Measurements from ENCODE around the gene SLC1A2.

SLC1A2 gene

DNA sequence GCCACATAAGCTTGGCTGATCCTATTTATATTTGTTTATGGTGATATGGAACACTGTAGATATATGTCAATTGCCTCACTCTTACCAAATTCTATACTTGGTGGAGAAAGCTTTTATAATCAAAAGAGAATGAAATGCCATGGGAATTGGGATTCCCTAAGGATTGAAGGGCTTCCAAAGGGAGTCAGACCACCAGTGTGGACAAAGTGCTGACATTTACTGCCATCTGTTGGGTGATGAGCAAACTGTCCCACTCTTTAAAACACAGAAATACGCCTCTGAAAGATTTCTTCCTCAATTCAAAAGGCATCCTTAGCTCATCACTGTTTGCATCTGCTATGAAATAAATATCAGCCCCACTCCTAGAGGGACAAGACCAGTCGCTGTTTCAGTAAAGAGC is 7.1 kb downstream of the SLC1A2 start:
- FAIRE-seq: no peak

DNA sequence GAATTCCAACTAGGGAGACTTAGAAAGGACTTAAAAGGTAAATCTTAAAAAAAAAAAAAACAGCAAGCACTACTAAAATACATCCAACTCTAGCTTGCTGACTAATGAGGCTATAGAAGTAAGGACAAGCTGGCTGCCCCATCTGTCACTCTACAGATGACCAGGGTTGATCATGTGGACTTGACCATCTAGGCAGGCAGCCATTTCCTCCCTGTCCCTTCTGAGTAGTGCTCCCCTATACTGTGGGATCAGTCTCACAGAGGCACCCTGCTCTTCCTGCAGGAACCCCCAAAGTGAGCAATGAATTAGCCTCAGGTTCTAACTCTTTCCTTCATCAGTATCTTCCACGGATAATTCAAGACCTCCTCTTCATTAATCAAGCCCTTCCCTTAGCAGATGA is 12.3 kb downstream of the SLC1A2 start:
- FAIRE-seq: no peak

DNA sequence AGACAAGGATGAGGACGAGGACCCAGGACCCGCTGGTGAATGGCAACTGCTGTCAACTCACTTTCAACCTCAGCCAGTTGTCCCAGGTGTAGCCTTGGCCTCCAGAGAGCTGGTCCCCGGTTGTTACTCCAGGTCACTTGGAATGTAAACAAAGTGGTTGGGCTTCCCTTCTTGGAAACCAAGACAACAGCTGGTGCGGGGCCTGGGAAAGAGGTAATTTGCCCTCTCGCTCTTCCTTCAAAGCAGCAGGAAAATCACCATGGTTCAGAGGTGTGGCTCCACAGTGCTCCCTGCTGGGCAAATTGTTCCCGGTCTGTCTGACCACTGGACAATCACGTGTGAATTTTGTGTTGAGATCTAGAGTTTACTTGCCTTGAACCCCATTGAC is 15.0 kb downstream of the SLC1A2 start:
- no peak for FAIRE-seq

DNA sequence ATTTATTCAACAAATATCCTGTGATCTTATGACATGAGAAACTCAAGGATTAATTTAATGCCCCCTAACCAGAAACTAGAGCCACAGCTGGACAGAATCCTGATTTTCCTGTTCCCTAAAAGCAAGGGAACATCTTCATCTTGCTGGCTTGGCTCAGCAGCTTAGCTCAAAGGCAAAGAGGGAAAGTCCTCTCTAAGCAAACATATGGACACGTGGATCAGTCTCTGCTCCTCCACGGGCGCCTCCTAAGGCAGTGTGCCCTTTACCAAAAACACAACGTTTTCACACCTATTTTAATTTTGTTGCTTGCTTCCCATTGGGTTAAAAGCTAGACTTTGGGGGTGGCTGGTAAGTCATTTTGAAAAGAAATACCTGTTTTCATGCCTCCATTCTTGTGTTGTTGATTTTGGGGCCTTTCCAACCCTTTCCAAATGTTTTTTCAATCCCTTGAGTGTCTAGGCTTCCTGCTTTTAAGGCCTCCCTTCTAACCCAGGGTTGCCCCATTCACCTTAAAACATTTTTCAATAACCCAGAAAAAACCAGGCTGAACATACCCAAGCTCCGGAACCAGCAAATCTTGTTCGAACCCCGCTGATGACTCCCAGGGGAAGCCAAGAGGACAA is 15.5 kb downstream of the SLC1A2 start:
- no peak for FAIRE-seq

- FAIRE-seq: no peak
Observed at GRCh38 chr11:35402751-35403660, 16.4 kb downstream of the SLC1A2 start.

- FAIRE-seq: no peak
Observed at GRCh38 chr11:35398881-35399280, 20.5 kb downstream of the SLC1A2 start.

DNA sequence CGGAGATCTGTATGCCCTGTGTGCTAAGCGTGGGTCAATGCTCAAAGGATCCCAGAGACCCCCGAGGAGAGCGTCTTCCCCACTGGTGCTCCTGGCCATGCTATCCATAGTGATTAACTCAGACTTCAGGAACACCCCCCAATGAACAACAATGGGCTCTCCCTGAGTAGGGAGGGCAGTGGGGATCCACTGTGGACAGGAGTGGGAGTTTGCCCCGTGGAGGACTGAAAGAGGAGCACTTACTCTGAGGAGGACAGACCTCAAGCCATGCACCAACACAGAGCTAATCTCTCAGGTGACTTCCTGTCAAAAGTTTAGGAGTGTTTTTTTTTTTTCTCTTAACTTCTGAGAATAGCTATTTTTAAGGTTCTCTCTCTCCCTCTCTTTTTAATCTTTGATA is 24.4 kb downstream of the SLC1A2 start:
- no peak for FAIRE-seq

GRCh38 chr11:35393098-35393497 is 26.3 kb downstream of the SLC1A2 start:
- FAIRE-seq: no peak

- no peak for FAIRE-seq
Observed at GRCh38 chr11:35391922-35392688, 27.3 kb downstream of the SLC1A2 start.

DNA sequence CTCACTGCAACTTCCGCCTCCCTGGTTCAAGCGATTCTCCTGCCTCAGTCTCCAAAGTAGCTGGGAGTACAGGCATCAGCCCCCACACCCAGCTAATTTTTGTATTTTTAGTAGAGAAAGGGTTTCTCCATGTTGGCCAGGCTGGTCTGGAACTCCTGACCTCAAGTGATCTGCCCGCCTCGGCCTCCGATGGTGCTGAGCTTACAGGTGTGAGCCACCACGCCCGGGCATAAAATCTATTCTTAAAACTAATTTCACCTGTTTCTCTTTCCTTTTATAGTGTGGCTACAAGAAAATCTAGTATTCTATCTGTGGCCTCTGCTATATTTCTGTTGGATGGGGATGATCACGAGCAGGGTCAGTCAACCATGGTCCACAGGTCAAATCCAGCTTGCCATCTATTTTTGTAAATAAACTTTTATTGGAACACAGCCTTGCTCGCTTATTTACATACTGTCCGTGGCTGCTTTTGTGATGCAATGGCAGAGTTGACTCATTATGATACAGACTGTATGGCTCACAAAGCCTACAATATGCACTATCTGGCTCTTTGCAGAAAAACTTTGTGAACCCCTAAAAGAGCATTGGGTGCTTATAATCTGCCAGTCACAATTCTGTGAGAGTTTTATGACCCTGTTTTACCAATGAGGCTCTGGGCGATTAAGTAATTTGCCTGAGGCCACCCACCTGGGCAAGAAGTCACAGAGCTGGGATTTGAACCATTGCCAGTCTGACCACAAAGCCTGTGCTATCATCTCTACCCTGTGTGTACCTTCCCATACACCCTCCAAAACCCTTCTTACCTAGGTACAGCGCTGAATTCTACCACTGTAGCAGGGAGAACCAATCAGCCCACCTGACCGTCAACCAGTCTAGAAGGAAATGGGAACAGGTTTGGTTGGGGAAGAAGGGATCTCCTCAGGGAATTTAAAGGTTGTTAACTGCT is 28.3 kb downstream of the SLC1A2 start:
- no peak for FAIRE-seq

DNA sequence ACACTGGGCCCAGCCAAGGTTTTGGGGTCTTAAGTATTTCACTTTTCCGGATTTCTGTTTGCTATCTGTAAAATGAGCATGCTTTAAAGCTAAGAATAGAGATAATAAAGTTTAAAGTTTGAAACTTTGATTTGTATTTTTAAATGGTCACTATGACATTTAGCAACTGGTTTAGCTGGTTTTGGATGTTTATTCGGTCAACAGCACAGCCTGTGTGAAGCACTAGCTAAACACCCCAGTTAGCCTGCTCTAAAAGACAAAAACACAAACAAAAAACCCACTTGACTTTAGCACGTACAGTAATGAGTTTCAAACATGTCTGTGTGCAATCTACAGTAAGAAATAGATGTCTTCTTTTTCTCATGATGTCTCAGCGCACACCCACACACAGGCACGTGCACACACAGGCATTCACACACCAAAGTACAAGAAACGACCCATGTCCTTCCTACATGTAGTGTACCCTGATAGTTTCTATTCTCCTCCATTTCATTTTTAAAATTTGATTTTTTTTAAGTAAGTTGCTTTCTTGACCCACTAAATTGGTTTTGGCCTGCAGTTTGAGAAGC is 29.4 kb downstream of the SLC1A2 start:
- no peak for FAIRE-seq

DNA sequence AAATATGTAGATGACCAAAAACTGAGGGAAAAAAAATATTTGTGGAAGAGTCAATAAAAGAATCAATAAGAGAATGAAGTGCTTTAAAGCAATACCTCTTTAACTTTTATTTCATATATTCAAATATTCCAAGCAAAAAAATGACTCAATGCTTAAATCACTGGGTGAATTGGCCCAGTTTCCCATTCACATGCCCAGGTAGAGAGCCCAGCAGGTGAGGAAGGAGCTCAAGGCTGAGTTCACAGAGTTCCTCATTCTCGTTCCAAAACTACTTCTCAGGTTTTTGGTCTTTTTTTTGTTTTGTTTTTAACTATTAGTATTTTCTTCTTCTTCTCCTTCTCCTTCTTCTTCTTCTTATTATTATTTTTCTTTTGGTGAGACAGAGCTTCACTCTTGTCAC is 30.2 kb downstream of the SLC1A2 start:
- no peak for FAIRE-seq

DNA sequence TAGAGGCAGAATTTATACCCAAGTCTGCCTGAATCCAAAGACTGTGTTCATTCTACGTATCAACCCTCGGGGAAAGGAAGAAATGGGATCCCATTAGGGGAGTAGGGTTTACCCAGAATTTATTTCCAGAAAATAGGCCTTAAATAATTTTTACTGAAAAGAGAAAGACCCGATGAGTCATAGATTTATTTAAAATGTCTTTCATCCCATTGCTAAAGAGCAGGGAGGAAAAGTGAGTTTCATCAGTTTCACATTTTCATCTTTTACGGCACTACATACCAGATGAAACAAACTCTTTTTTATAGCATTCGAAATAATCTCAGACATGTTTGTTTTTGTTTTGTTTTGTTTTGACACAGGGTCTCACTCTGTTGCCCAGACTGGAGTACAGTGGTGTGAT is 31.3 kb downstream of the SLC1A2 start:
- no peak for FAIRE-seq

- FAIRE-seq: no peak
Observed at GRCh38 chr11:35387111-35387982, 32.0 kb downstream of the SLC1A2 start.

DNA sequence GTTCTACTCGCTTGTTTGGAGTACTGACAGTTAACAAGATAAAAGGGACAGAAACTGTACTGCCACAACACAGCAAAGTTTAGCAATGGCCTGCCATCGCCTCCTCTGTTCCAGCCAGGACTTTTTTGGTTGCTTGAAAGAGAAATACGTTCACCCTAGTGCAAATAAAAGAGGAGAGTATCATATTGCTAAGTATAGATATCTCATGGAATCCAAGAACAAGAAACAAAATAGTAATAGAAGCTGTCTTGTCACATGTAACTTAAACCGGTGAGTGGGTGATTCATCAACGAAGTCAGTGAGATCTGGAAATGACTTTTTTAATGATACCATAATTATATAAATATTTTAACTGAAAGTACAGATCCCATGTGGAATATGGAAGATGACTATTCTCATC is 35.4 kb downstream of the SLC1A2 start:
- no peak for FAIRE-seq

- FAIRE-seq: no peak
Observed at GRCh38 chr11:35381709-35382322, 37.5 kb downstream of the SLC1A2 start.

GRCh38 chr11:35380603-35381002 is 38.8 kb downstream of the SLC1A2 start:
- no peak for FAIRE-seq

- FAIRE-seq: no peak
Observed at GRCh38 chr11:35377262-35377661, 42.1 kb downstream of the SLC1A2 start.

- FAIRE-seq: no peak
Observed at GRCh38 chr11:35376613-35377012, 42.7 kb downstream of the SLC1A2 start.

DNA sequence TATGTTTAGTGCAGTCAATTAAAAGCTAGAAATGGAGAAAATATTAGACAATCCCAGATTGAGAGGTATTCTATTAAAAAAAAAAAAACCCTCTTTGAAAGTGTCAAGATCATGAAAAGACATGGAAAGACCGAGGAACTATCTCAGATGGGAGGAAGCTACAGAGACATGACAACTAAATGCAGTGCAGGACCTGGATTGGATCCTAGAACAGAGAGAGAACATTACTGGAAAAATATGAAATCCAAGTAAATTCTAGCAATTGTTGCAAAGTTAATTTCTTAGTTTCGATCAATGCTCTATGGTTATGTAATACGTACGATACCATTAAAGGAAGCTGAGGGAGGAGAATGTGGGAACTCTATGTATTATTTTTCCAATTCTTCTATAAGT is 43.2 kb downstream of the SLC1A2 start:
- FAIRE-seq: no peak
